Activated T-helper 17 cell treated with anti-CD3 and anti-CD28 coated beads, Interleukin-2, amount 50 U/mL, for 72 hours (primary cell): ENCODE data around the gene DNAJC4. TPM values are rescaled to one million over a fixed set of nuclear protein-coding genes. Genes with fewer than 3 reads are reported as not detected.
"Not testable (repeated sequence)": the region's sequence is repeated elsewhere in the genome, so short reads cannot be mapped to it uniquely, and the experiment has no call there.

ENCODE experiments used
- ATAC-seq: fragments of 150-1000 bp; cut with Tn5 transposase; replicated peaks from 2 replicates; pipeline ENCODE4 v1.10.0; 2021; ENCODE audit warnings: mild to moderate bottlenecking, moderate library complexity
- H3K27ac Mint-ChIP-seq: one replicate; pipeline ENCODE4 v1.8.0; 2022; ENCODE audit warnings: mixed read lengths
- H3K27me3 Mint-ChIP-seq: one replicate; pipeline ENCODE4 v1.8.0; 2022; ENCODE audit warnings: mixed read lengths
- H3K36me3 Mint-ChIP-seq: one replicate; pipeline ENCODE4 v1.8.0; 2022; ENCODE audit warnings: low read depth, mild to moderate bottlenecking, mixed read lengths
- H3K4me1 Mint-ChIP-seq: one replicate; pipeline ENCODE4 v1.8.0; 2022; ENCODE audit warnings: mixed read lengths
- H3K4me3 Mint-ChIP-seq: one replicate; pipeline ENCODE4 v1.8.0; 2022; ENCODE audit warnings: mild to moderate bottlenecking, mixed read lengths
- H3K9me3 Mint-ChIP-seq: one replicate; pipeline ENCODE4 v1.8.0; 2022; ENCODE audit warnings: mixed read lengths
- total RNA-seq, 2 donors: library from RNA; stranded (reverse); gene quantifications; one replicate each; pipeline ENCODE4 v1.2.3, GENCODE V29; 2022

The DNAJC4 gene
- total RNA-seq, 2 donors from 2014 or later = 19.9 to 39.7 TPM

GRCh38 chr11:64241491-64242374 is 11.4 kb downstream of the DNAJC4 start:
- Mint-ChIP-seq H3K27ac (peak overlapping the region; percentile 96), H3K36me3 (peaks cover 84% of the 10 kb centered on the region), H3K27me3 (no peaks in the 10 kb centered on the region), H3K4me1 (peaks cover 13% of the 10 kb centered on the region), H3K4me3 (peak overlapping the region; percentile 95), H3K9me3 (no peaks in the 10 kb centered on the region)
- ATAC-seq = peak; percentile 0

GRCh38 chr11:64243236-64243854 is 13.0 kb downstream of the DNAJC4 start:
- H3K4me1 Mint-ChIP-seq = peaks cover 9% of the 10 kb centered on the region
- H3K9me3 Mint-ChIP-seq = no peaks in the 10 kb centered on the region
- H3K36me3 Mint-ChIP-seq = peaks cover 72% of the 10 kb centered on the region
- no peak for ATAC-seq
- no peak overlapping the region for H3K27ac Mint-ChIP-seq
- no peaks in the 10 kb centered on the region for H3K27me3 Mint-ChIP-seq
- peak overlapping the region; percentile 95 for H3K4me3 Mint-ChIP-seq

GRCh38 chr11:64244107-64244506 is 13.8 kb downstream of the DNAJC4 start:
- Mint-ChIP-seq H3K9me3 (no peaks in the 10 kb centered on the region), H3K27me3 (no peaks in the 10 kb centered on the region), H3K4me1 (peaks cover 9% of the 10 kb centered on the region), H3K27ac (no peak overlapping the region), H3K4me3 (peak overlapping the region; percentile 95), H3K36me3 (peaks cover 70% of the 10 kb centered on the region)
- no peak for ATAC-seq

GRCh38 chr11:64244966-64245365 is 14.6 kb downstream of the DNAJC4 start:
- Mint-ChIP-seq H3K27ac (peak overlapping the region; percentile 89), H3K4me3 (peak overlapping the region; percentile 95), H3K9me3 (no peaks in the 10 kb centered on the region), H3K27me3 (no peaks in the 10 kb centered on the region), H3K36me3 (peaks cover 65% of the 10 kb centered on the region), H3K4me1 (peaks cover 9% of the 10 kb centered on the region)
- ATAC-seq = no peak

GRCh38 chr11:64245401-64245796 is 15.1 kb downstream of the DNAJC4 start:
- Mint-ChIP-seq H3K4me3 (peak overlapping the region; percentile 95), H3K9me3 (no peaks in the 10 kb centered on the region), H3K4me1 (peaks cover 5% of the 10 kb centered on the region), H3K27ac (peak overlapping the region; percentile 89), H3K27me3 (no peaks in the 10 kb centered on the region), H3K36me3 (peaks cover 61% of the 10 kb centered on the region)
- ATAC-seq = no peak

- Mint-ChIP-seq H3K9me3 (no peaks in the 10 kb centered on the region), H3K27ac (peak overlapping the region; percentile 89), H3K27me3 (no peaks in the 10 kb centered on the region), H3K4me3 (peak overlapping the region; percentile 95), H3K36me3 (peaks cover 56% of the 10 kb centered on the region), H3K4me1 (peaks cover 4% of the 10 kb centered on the region)
- ATAC-seq = peak; percentile 39
These were observed 15.7 kb downstream of the DNAJC4 start for GRCh38 chr11:64245797-64246620.

- ATAC-seq = peak; percentile 13
- not testable (repeated sequence) for H3K4me1 Mint-ChIP-seq, H3K27ac Mint-ChIP-seq, H3K9me3 Mint-ChIP-seq, H3K27me3 Mint-ChIP-seq
- Mint-ChIP-seq H3K4me3 (peak overlapping the region; percentile 95), H3K36me3 (peaks cover 51% of the 10 kb centered on the region)
These were observed 16.2 kb downstream of the DNAJC4 start for GRCh38 chr11:64246621-64246870.

GRCh38 chr11:64246871-64247728 is 16.8 kb downstream of the DNAJC4 start, which contains the start of gene PPP1R14B:
PPP1R14B (minus strand) TSS chr11:64246943; CDS start chr11:64246673, 270 bp downstream.
- no peaks in the 10 kb centered on the region for H3K27me3 Mint-ChIP-seq
- H3K4me3 Mint-ChIP-seq = peak within 1 kb of the TSS; percentile 95
- H3K4me1 Mint-ChIP-seq = peaks cover 4% of the 10 kb centered on the region
- peak within 1 kb of the TSS; percentile 89 for H3K27ac Mint-ChIP-seq
- ATAC-seq = peak; percentile 50
- peaks cover 45% of the 10 kb centered on the region for H3K36me3 Mint-ChIP-seq
- H3K9me3 Mint-ChIP-seq = no peaks in the 10 kb centered on the region

GRCh38 chr11:64247729-64248531 is 17.6 kb downstream of the DNAJC4 start:
- Mint-ChIP-seq H3K9me3 (no peaks in the 10 kb centered on the region), H3K4me3 (peak overlapping the region; percentile 95), H3K4me1 (peaks cover 4% of the 10 kb centered on the region), H3K36me3 (peaks cover 37% of the 10 kb centered on the region), H3K27me3 (no peaks in the 10 kb centered on the region), H3K27ac (peak overlapping the region; percentile 47)
- no peak for ATAC-seq

- Mint-ChIP-seq H3K4me3 (peak overlapping the region; percentile 95), H3K9me3 (no peaks in the 10 kb centered on the region), H3K4me1 (peaks cover 4% of the 10 kb centered on the region), H3K27ac (no peak overlapping the region), H3K36me3 (peaks cover 31% of the 10 kb centered on the region), H3K27me3 (no peaks in the 10 kb centered on the region)
- ATAC-seq = no peak
These were observed 18.2 kb downstream of the DNAJC4 start for GRCh38 chr11:64248578-64248977.

- ATAC-seq = no peak
- peaks cover 9% of the 10 kb centered on the region for H3K4me1 Mint-ChIP-seq
- H3K4me3 Mint-ChIP-seq = peak overlapping the region; percentile 11
- no peaks in the 10 kb centered on the region for H3K9me3 Mint-ChIP-seq
- no peak overlapping the region for H3K27ac Mint-ChIP-seq
- H3K36me3 Mint-ChIP-seq = peaks cover 31% of the 10 kb centered on the region
- no peaks in the 10 kb centered on the region for H3K27me3 Mint-ChIP-seq
These were observed 18.7 kb downstream of the DNAJC4 start for GRCh38 chr11:64249038-64249437.

- H3K27me3 Mint-ChIP-seq = no peaks in the 10 kb centered on the region
- H3K9me3 Mint-ChIP-seq = no peaks in the 10 kb centered on the region
- ATAC-seq = no peak
- H3K36me3 Mint-ChIP-seq = peaks cover 24% of the 10 kb centered on the region
- peak overlapping the region; percentile 92 for H3K4me3 Mint-ChIP-seq
- H3K4me1 Mint-ChIP-seq = peaks cover 9% of the 10 kb centered on the region
- H3K27ac Mint-ChIP-seq = no peak overlapping the region
These were observed 19.4 kb downstream of the DNAJC4 start for GRCh38 chr11:64249563-64250414.
